Heart left ventricle (tissue), 16 donors: ENCODE data around the gene SUN1. TPM values are rescaled to one million over a fixed set of nuclear protein-coding genes. Genes with fewer than 3 reads are reported as not detected.

Experiments used
- ATAC-seq, 4 donors: fragments of 200-7000 bp; cut with Tn5 transposase; one replicate each; pipeline ENCODE4 v1.9.1; 2020 to 2022; ENCODE audit warnings: moderate library complexity in 4 of 4, mild to moderate bottlenecking in 3 of 4, moderate number of reproducible peaks in 1 of 4
- DNase-seq, 5 donors: peaks; one replicate each; pipeline ENCODE4 v3.0.0-alpha.2; 2020
- H3K27ac ChIP-seq, 12 donors: fragments of 200-600 bp; sonication (generic) in 4 of 12; one replicate each; pipeline versions ENCODE4 v1.5.0 to v1.8.0; 2016 to 2022; ENCODE audit warnings: mild to moderate bottlenecking in 2 of 12
- H3K27me3 ChIP-seq, 9 donors: fragments of 200-600 bp; sonication (generic) in 2 of 9; one replicate each; pipeline versions ENCODE4 v1.5.1 to v1.8.0; 2016 to 2022; ENCODE audit warnings: mild to moderate bottlenecking in 3 of 9
- H3K36me3 ChIP-seq, 9 donors: fragments of 200-600 bp; sonication (generic) in 2 of 9; one replicate each; pipeline versions ENCODE4 v1.5.0 to v1.8.0; 2018 to 2022; ENCODE audit warnings: mild to moderate bottlenecking in 2 of 9
- H3K4me1 ChIP-seq, 12 donors: fragments of 200-600 bp; sonication (generic) in 4 of 12; one replicate each; pipeline versions ENCODE4 v1.5.0 to v1.8.0; 2016 to 2022; ENCODE audit warnings: mild to moderate bottlenecking in 3 of 12
- H3K4me3 ChIP-seq, 12 donors: fragments of 200-600 bp; sonication (generic) in 4 of 12; one replicate each; pipeline versions ENCODE4 v1.5.0 to v1.8.0; 2017 to 2022; ENCODE audit warnings: mild to moderate bottlenecking in 9 of 12, moderate library complexity in 4 of 12
- H3K9me3 ChIP-seq, 12 donors: fragments of 200-600 bp; sonication (generic) in 4 of 12; one replicate each; pipeline versions ENCODE4 v1.5.0 to v1.8.0; 2016 to 2022; ENCODE audit warnings: mild to moderate bottlenecking in 1 of 12
- POLR2A ChIP-seq, 2 donors: fragments of 450-650 bp; IDR thresholded peaks; one replicate each; pipeline ENCODE4 v1.6.1; 2017; ENCODE audit warnings: antibody characterized with exemption in 2 of 2, mild to moderate bottlenecking in 2 of 2, moderate library complexity in 2 of 2
- WGBS, 4 donors: extraction: QIAGEN DNeasy Blood & Tissue Kit in 2 of 4; methylation state at CpG; one replicate each; pipeline versions ENCODE4 v1.1.5 to v1.1.7; 2013 to 2018; 5-methylcytosine and 5-hydroxymethylcytosine counted together
- intact Hi-C, 10 donors: fragments of 100-400 bp; cut with DNase I; formaldehyde crosslinking; loops; one replicate each; pipeline versions ENCODE4 v1.11.1 to v1.14.2; 2022
- polyA plus RNA-seq, 2 donors: library from polyadenylated mRNA; stranded (reverse); fragments of 200-250 nt; gene quantifications; one replicate each; pipeline ENCODE4 v1.2.3, GENCODE V29; 2013
- total RNA-seq, 9 donors: library from RNA; depleted of rRNA in 2 of 9; stranded (reverse); fragments of >200 nt in 2 of 9; fragmentation: NEBNext Ultra II Directional in 3 of 9; extraction: Animal tissue kit (Norgen Biotek cat#: 25700) in 3 of 9; gene quantifications; one replicate each; pipeline versions ENCODE4 v1.1.0 to v1.2.4, GENCODE V29; 2016 to 2023
- TF ChIP-seq, protein P1 (sequence below), 12 donors: fragments of 200-600 bp; sonication (generic) in 4 of 12; IDR thresholded peaks; one replicate each; pipeline versions ENCODE4 v1.5.0 to v1.8.0; 2018 to 2022; ENCODE audit warnings: antibody characterized with exemption in 12 of 12, mild to moderate bottlenecking in 5 of 12
- donor health status: ischemic (EF 13 %, LVEDD 7.1; RV severe dilation, severe dysfunction).
- donor health status: healthy with polysubstance abuse.
- donor health status: DM: no; HTN: yes; CAD: no.
- donor health status: DM: no; HTN: no; CAD: no.
- donor health status: ischemic (EF 25% LVEDD 6.9; RV normal size, moderate dysfunction).
- donor health status: ischemic (EF 25% LVEDD 5.7; RV mildly dilated, moderate dysfunction).
- donor health status: healthy.
- donor health status: DM: yes; HTN: yes; CAD: no.
- donor health status: ischemic (EF 35%, LVEDD 5.7; RV mildly dilated, moderate dysfunction).
- donor health status: nonischemic (EF 11% LVEDD 7.7; RV severe dilation, severe dysfunction).
- donor health status: DM: yes; HTN: yes; CAD: no.
- donor health status: PGD.
- donor health status: ischemic (EF 29% LVEDD 5.4; RV normal size, mild dysfunction).
- donor health status: nonischemic (EF 23%, LVEDD 6.1; RV moderate dilation, normal function).

SUN1 gene
- total and polyA plus RNA-seq, 11 donors = 111 to 203 (median 151) TPM

DNA sequence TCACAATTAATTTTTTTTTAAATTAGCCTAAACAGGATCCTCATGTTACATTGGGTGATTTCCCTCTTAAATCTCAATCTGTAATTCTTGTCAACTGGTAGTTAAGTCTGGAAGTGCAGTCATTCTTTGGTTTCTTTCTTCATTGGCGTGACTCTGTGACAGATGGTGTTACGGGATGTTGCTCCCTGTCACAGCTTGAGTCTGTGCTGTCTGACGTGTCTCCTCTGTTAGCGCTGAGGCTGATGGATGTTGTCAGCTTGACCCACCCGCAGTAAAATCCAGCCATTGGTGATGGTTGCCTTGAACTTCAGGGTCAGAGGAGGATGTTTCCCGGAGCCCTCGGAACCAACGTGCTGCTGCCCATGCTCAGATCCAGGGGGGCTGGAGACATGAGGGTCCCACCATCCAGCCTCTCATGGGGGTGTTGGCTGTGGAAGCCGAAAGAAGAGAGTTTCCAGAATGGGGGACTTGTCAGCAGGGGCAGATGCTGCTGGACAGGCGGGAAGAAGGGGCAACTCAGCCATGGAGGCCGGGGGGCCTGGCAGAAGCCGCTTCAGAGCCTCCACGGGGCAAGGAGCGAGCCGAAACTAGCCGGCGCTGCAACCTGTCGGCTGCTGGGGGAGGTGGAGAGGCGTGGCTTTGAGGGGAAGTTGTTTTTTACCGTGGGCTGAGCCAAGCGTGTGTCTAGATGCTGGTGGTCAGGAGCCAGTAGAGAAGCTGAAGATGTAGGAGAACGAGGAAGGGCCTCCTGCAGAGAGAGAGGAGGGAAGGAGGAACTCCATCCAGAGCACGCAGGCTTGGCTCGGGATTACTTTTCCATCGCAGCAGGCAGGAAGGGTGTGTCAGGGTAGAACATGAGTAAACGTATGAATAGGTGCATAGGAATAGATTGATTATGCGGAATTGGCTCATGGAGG, 3.5 kb downstream of the SUN1 start:
- Histone ChIP-seq H3K4me3 (no peak overlapping the region), H3K36me3 (peaks cover 0 to 48% (median 26%) of the 10 kb centered on the region in 9 donors)

GRCh38 chr7:836429-836828, 4.2 kb downstream of the SUN1 start:
- intact Hi-C loops = loop anchor here in 8 of 10 donors (2.0 to 10.0 kb wide), 4 partner anchors 36 to 52 kb away; no protein-coding TSS in a partner anchor
- WGBS, 4 donors = 32 to 48% (median 46%) methylated on average over 5 of the region's 5 CpGs
- Histone ChIP-seq H3K4me1 (peaks cover 17 to 75% (median 52%) of the 10 kb centered on the region in 12 donors), H3K27ac (peak overlapping the region in 11 of 12 donors; percentile 52 to 97 (median 82)), H3K27me3 (no peaks in the 10 kb centered on the region), H3K4me3 (no peak overlapping the region), H3K36me3 (peaks cover 0 to 54% (median 27%) of the 10 kb centered on the region in 9 donors), H3K9me3 (no peaks in the 10 kb centered on the region)
- TF ChIP-seq, protein P1, sequence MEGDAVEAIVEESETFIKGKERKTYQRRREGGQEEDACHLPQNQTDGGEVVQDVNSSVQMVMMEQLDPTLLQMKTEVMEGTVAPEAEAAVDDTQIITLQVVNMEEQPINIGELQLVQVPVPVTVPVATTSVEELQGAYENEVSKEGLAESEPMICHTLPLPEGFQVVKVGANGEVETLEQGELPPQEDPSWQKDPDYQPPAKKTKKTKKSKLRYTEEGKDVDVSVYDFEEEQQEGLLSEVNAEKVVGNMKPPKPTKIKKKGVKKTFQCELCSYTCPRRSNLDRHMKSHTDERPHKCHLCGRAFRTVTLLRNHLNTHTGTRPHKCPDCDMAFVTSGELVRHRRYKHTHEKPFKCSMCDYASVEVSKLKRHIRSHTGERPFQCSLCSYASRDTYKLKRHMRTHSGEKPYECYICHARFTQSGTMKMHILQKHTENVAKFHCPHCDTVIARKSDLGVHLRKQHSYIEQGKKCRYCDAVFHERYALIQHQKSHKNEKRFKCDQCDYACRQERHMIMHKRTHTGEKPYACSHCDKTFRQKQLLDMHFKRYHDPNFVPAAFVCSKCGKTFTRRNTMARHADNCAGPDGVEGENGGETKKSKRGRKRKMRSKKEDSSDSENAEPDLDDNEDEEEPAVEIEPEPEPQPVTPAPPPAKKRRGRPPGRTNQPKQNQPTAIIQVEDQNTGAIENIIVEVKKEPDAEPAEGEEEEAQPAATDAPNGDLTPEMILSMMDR (IDR thresholded peaks at IDR 0.05) = peak; percentile 22 to 65 (median 44)
- no peak for TF ChIP-seq POLR2A (IDR thresholded peaks at IDR 0.05)
- ATAC-seq = peak in 3 of 4 donors; percentile 36 to 49 (median 41)
- peak in 2 of 5 donors; percentile 52 to 61 for DNase-seq

More for the DNA sequence above, 3.5 kb downstream of the SUN1 start:
- peaks cover 23 to 82% (median 59%) of the 10 kb centered on the region in 12 donors for H3K4me1 ChIP-seq
- intact Hi-C loops = loop anchor here in 8 of 10 donors (2.0 to 10.0 kb wide), 4 partner anchors 37 to 51 kb away; no protein-coding TSS in a partner anchor
- H3K27ac ChIP-seq = peak overlapping the region in 11 of 12 donors; percentile 52 to 97 (median 82)
- ATAC-seq = peak in 2 of 4 donors; percentile 5 to 7
- 66 to 76% (median 73%) methylated on average over 27 of the region's 27 CpGs for WGBS, 4 donors
- H3K27me3 ChIP-seq = no peaks in the 10 kb centered on the region
- H3K9me3 ChIP-seq = no peaks in the 10 kb centered on the region
- TF ChIP-seq, protein P1 (IDR thresholded peaks at IDR 0.05) = no peak
- no peak for TF ChIP-seq POLR2A (IDR thresholded peaks at IDR 0.05)
- peak in 1 of 5 donors; percentile 9 for DNase-seq

DNA sequence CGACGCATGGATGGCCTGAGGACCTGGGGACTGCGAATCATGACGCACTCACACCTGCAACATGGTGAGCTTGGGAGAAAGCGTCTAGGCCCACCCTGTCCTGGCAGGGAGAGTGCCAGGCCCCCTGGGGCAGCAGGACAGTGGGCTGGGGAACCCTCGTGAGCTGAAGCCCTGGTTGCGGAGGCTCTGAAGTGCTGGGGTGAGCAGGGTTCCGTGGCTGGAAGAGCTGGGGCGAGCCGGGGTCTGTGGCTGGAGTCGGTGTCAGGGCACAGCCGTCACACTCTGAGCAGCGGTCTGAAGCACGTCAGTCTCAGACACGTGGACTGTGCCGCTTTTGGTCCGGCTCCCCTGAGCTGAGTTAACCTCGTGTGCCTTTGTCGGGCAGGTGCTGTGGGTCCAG, 4.7 kb downstream of the SUN1 start:
- H3K36me3 ChIP-seq = peaks cover 0 to 60% (median 32%) of the 10 kb centered on the region in 9 donors
- DNase-seq (peak in 2 of 5 donors; percentile 52 to 68), ATAC-seq (peak; percentile 50 to 75 (median 69))
- H3K4me3 ChIP-seq = no peak overlapping the region
- peaks cover 17 to 74% (median 54%) of the 10 kb centered on the region in 12 donors for H3K4me1 ChIP-seq
- intact Hi-C loops = loop anchor here in 8 of 10 donors (2.0 to 10.0 kb wide), 4 partner anchors 35 to 52 kb away; no protein-coding TSS in a partner anchor
- TF ChIP-seq POLR2A (IDR thresholded peaks at IDR 0.05) = no peak
- TF ChIP-seq, protein P1 (IDR thresholded peaks at IDR 0.05) = no peak
- no peaks in the 10 kb centered on the region for H3K9me3 ChIP-seq
- peak overlapping the region in 11 of 12 donors; percentile 52 to 97 (median 82) for H3K27ac ChIP-seq
- 75 to 79% (median 77%) methylated on average over 14 to 19 of the region's 19 CpGs for WGBS, 4 donors
- no peaks in the 10 kb centered on the region for H3K27me3 ChIP-seq
